Keratinocyte (primary cell): ENCODE results near the gene YBX1.
"Not testable (repeated sequence)": the region's sequence is repeated elsewhere in the genome, so short reads cannot be mapped to it uniquely, and the experiment has no call there.

Source experiments
- CTCF ChIP-seq, 3 experiments: IDR thresholded peaks in 1 of 3; conservative IDR thresholded peaks in 1 of 3; optimal IDR thresholded peaks in 1 of 3; 2 replicates in 2 of 3; 3 replicates in 1 of 3; pipeline versions ENCODE3 to v1.5.1; 2011; ENCODE audit warnings: low read length in 3 of 3, mild to moderate bottlenecking in 3 of 3, moderate library complexity in 2 of 3, control low read depth in 1 of 3, inconsistent platforms in 1 of 3; ENCODE audit not compliant: insufficient read depth in 2 of 3; ENCODE audit errors: extremely low read depth in 1 of 3
- EZH2 ChIP-seq: IDR thresholded peaks from one replicate; pipeline ENCODE4 v1.6.1; 2012; ENCODE audit warnings: inconsistent platforms, mild to moderate bottlenecking, low read length, moderate library complexity

- TF ChIP-seq EZH2; CTCF (optimal IDR thresholded peaks at IDR 0.05 in 1 of 3, IDR thresholded peaks at IDR 0.05 in 1 of 3, conservative IDR thresholded peaks at IDR 0.05 in 1 of 3; ENCODE audit: extremely low read depth in 1 of 3, insufficient read depth in 2 of 3, low read length in 3 of 3): not testable (repeated sequence)
Observed at GRCh38 chr1:42682484-42682738, 193 bp downstream of the YBX1 start.
